NK-92 (cell line): ENCODE results near the gene GRIP1.

ENCODE experiments used
- DNase-seq: peaks from one replicate; lab custom pipeline; 2025; ENCODE audit not compliant: unreplicated experiment; lab: John Stamatoyannopoulos, UW

Gene GRIP1

DNA sequence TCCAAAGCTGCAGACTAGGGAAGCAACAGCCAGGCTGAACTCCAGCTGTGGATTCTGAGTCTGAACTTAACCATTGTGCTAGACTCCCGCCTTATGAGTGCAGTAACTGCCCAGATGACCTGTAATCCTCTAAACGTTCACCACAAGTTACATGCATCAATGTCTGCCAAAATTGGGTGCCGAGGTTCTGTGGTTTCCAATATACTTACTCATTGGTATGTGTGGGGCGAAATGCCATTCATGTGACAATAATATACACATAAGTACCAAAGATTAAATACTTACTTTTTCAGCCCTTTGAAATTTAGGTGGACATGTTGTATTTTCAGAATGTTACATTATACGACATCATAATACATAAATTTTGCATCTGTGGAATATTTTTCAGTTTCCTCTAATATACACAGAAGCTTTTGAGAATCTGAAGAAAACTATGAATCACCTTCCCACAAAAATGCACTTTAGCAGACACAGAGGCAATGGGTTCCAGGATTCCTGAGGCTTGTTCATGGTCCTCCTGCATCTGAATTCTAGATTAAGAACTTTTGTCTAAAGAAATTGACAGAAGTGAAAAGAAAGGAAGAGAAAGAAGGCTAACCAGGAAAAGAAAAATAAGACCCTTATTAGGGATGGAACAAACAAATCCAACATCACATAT is 31.7 kb downstream of the GRIP1 start:
- no peak for DNase-seq

DNA sequence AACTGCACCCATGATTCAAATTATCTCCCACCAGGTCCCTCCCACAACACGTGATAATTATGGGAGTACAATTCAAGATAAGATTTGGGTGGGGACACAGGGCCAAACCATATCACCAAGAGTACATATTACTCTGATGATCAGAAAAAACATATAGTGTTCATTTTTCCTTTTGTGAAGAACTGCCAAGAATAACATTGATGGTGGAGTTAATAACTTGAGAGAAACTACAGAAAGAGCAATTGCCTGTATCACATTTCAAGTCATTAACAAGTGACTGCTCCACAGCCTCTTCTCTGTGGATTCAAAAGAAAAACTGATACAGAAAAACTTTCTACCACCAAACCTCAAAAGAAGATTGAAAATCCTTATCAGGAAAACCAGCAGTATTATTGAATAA is 34.7 kb downstream of the GRIP1 start:
- DNase-seq = no peak

DNA sequence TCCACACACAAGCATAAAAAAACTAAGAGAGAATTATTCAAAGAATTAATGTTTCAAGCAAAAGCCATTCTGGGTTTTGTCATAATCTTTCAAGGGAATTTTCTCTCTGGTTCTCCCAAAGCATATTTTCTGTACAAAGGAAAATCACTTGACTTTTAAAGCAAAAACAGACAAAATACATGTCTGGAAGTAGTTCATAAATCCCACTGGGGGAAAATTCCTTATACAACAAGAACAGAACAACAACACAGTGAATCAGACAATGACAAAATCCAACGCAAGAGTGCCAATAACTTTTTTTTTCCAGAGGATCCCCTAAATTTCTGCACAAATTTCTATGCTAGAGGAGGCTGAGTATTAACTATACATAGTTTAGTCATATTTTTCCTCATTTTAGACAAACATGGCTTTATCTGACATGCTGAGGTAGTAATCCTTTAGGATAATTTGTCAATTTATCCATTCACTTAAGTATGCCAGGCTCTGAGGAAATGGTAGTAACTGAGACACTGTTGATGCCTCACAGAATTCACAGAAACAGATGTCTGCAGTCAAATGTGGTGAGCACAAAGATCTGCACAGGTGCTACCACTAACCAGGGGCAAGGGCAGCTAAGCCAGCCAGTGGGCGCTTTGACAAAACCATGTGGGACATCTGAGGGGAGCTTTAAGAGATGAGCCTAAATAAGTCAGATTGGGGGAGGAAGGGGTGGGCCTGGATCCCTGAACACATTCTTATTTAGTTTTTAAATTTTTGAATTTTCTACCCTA is 38.0 kb downstream of the GRIP1 start:
- DNase-seq = no peak

DNA sequence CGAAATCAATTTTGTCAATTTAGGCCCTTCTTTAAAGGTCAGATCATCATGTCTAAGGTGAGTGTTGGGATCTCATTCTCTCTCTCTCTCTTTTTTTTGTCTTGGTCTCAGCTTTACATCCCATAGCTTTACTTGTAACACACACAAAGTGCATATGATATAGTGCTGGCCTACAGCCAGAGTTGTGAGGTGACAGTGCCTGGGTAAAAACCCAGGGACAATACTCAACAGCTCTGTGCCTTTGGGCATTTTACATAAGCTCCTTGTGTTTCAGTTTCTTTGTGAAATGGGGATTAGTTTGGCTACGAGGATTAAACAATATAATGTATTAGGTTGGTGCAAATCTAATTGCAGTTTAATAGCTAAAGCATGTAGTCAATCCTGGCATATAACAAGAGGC is 40.2 kb downstream of the GRIP1 start:
- DNase-seq = no peak

DNA sequence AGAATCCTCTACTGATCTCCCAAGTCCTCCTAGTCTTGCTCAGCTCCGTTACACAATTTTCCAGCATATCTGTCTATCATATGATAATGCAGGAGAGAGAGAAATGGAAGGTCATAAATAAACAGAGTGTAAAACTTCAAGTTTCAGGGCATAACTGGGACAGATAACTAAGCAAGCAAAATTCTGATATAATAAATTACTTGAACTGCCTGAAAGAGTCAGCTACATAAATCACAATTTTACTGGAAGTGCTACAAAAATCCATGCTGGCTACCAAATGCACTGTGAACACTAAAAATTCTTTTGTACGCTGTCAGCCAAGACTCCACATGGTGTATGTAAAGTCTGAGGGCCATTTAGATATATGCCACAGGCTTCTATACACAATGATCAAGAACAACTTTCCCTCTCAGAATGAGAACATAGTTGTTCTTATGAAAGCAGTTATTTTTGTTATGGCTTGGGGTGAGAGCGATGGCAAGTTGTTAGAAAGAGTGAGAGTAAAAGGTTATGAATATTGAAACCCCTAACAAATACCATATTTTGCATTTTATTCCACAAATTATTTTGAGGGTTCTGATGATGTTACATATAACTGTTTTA is 41.1 kb downstream of the GRIP1 start:
- DNase-seq = no peak

DNA sequence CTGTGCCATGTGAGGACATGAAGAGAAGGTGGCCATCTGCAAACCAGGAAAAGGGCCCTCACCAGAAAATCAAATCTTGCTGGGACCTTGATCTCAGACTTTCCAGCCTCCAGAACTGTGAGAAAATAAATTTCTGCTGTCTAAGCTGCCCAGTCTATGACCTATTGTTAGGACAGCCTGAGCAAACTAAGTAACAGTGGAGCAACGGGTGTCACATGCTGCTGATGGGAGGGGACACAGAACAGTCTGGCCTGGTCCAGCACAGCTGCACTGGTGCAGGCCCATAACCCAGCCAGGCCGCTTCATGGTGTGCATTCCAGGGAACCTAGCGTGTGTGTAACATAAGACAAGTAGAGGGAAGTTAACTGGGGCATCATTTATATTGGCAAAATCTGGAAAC is 42.1 kb downstream of the GRIP1 start:
- no peak for DNase-seq

DNA sequence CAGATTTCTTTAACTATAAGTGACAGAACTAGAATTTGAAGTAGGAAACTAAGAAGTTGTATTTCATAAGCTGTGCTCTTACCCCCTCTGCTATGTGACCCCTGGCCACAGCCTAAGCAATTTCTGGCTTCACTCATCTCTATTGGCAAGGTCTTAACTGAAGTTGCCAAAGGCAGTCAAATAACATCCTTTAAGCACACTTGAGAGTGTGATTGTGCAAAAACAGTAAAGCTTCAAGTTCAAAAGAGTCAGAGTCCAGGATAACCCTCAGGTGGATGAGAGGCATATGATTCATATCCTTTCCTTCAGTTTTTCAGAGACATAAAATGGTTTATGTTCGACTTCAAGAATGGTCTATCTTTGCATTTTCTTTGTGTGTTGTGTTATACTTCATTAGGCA is 45.2 kb downstream of the GRIP1 start:
- no peak for DNase-seq

DNA sequence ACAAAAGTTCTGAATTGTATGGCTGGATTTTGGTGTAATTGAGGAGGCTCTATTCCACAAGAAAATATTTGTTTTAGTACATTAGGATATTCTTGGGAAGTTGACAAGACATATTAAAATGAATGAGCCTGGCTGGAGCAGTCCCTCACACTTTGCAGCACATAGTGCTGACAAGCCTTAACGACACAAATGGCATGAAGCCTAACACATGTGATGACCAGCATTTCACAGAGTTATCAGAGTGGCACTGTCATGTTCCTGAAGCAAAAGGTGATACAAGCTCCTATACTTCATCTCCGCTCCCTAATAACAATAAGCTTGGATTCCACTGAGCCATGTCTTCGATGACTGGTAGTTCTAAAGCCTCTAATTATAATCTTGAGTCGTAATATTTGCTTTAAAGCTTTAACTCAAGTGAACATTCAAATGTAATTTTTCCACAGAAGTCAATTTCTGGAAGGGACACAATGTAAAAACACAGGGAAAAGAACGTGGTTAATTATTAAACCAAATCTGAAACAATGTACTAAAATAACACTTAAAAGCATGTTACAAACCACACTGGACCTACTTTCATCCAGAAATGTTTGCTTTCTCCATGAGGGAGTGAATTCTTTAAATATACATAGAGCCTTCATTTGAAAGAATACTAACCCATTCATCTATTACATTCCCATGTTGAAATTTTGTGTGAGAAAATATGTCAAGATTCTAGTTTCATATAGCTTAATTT is 49.6 kb downstream of the GRIP1 start:
- no peak for DNase-seq

DNA sequence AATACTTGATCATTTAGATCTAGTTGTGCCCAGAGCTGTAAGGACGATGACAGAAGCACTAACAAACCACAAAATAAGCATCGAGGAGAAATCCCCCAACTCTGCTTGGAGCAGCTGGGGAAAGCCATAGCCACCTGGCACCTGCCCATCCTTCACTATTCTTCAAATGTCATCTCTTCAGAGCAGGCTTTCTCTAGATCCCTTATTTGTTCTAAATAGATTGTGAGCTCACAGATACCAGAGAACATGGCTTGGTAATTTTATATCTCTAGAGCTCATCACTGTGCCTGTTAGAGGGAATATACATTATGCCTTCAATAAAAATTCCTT is 50.9 kb downstream of the GRIP1 start:
- DNase-seq = no peak

DNA sequence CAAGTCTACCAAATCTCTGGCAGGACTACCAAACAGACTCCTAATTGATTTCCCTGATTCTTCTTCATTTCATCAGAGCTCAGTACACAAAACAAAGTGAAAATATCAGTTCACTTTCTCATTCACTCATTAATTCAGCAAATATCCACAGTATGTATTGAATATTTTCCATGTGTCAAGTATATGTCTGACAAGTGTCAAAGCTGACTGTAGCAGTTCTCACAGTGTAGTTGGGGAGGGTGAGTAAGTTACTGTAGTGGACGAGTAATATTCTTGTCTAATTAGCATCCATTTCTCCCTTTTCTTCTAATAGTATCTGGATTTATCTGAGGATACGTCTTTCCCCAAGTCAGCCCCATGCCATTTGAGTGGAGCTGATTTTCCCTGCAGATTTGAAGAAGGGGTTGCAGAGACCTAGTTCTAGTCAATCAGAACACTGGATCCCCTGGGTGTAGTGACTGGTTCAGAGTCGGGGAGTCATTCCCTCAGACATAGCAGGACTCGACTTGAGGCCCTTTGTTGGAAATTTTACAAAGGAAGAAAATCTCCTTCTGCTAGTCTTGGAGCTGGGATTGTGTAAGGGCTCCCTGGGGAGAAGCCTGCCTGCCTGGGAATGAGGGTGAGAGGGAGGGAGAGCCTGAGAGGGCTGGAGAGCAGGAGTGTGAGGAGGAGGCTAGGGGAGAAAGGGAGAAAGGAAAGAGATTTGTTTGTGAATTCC is 51.4 kb downstream of the GRIP1 start:
- no peak for DNase-seq

DNA sequence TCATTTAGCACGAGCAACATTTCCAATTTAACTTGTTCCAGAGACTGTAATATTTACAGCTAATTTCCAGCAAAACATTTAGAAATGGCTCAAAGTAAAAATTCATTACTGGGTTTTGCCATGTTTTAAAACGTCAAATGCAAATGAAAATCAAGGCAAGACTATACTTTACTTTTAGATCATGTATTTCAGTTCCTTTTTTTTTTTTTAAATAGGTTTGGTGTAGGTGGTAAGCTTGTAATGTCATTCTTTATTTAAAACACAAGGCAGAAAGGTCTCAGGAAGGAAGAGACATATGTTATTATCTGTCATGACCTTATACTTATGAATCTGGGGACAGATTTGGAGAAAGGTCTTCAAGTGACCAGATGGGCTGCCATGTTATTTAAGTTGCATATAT is 54.1 kb downstream of the GRIP1 start:
- no peak for DNase-seq

DNA sequence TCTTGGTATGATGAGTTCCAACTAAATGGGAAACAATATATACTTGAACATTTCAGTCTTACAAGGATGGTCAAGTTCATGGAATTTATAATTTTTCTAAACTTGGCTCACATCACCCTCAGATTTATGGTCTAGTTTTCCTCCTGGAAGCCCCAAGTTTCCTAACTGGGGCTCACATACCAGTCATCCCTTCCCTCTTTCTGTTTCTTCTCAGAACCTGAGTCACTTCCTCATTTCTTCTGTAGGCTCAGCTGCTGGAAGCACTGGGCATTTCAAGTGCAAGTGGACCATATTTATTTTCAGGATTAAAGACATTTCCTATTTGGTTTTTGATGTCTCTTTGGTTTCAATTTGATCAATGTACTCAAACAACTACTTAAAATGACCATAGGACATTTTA is 55.4 kb downstream of the GRIP1 start:
- no peak for DNase-seq

DNA sequence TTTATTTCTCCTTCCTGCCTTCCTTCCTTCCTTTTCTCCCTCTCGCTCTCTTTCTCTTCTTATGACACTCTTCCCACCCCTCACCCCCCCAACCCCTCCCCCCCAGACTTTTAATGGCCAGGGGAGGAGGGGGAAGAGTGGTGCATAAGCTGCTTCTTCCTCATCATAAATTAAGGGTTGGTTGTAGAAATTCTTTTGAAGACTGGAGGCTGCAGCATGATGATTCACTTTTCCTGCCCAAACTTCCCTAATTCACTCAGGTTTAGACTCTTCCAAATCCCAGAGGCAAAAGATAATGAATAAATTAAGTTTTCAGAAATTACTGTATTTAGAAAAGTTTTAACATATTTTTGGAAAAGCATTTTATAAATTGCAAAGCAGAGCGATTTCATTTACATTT is 58.2 kb downstream of the GRIP1 start:
- no peak for DNase-seq

DNA sequence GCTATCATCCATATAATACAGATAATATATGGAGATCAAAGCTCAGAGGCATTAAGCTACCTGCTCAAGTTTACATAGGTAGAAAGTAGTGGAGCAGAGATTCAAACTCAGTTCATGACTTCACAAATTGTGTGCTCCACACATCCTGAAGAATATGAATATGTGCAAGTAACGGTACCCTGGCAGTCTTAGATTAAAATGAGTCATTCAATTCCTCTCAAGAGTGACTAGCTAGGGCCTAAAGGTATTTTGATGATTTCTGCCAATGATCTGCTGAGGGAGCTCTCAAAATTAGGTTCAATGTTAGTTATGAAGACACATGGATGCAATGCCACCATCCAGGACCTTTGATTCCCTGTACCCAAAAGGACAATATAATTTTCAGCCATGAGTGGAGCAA is 58.9 kb downstream of the GRIP1 start:
- DNase-seq = no peak

DNA sequence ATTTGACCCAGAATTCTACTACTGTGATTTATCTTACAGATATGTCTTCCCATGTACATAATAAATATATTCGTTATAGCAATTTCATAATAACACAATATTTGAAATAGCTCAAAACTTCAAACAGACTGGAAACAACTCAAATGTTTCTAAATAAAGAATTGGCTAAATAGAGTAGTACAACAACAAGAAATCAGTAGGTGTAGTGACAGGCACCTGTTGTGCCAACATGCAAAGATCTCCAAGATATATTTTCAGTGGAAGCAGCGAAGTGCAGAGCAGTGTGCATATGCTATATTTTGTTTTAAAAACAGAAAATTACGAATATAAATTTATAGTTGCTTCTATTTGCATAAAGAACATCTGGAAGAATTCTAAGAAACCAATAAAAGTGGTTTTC is 60.9 kb downstream of the GRIP1 start:
- no peak for DNase-seq

DNA sequence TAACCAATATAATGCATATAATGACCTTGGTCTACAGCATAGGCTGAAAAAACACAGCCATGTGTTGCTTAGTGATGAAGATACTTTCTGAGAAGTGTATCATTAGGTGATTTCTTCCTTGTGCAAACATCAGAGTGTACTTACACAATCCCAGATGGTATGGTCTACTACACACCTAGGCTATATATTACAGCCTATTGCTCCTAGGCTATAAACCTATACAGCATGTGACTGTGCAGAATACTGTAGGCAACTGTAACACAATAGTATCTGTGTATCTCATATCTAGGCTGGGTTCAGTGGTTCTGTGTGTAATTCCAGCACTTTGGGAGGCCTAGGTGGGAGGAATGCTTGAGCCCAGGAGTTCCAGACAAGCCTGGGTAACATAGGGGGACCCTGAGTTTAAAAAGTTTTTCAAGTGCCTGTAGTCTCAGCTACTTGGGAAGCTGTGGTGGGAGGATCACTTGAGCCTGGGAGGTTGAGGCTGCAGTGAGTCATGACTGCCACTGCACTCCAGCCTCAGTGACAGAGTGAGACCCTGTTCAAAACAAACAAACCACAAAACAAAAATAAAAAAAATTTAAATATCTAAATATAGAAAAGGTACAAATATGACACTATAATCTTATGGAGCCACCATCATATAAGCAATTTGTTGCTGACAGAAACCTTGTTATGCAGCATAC is 66.6 kb downstream of the GRIP1 start:
- DNase-seq = no peak

DNA sequence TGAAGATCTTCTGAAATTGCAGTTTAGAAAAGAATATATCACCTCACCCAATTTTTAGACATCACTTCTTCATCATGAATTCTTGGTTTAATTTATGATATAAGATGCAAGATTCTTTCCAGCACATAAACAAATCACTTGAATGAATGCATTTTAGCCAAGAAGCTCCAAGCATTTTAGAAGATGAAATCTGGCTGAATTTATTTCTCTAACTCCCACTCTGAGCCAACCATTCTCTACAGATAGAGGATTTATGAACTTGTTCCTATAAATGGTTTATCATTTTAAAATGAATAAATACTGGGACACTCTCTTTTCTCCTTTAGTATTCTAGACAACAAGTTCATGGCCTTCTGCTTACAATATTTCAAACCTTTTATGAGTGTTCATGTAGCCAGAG is 71.7 kb downstream of the GRIP1 start:
- DNase-seq = no peak

DNA sequence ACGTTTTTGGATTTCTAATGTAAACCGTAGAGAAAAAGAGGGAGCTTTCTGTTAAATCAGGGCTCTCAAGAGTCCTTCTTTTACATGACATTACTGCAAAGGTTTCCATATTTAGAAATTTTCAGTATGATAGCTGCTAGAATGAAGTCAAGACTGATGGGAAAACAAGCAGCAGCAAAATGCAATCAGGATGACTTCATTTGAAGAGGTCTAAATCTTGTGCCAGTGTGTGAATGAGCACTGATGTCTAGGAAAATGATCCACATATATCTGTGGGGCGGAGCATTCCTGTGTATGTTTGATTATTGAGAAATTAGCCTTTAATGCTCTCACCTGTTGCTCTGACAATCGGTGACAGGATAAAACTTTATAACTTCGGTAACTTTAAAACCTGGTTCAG is 73.6 kb downstream of the GRIP1 start:
- DNase-seq = no peak

DNA sequence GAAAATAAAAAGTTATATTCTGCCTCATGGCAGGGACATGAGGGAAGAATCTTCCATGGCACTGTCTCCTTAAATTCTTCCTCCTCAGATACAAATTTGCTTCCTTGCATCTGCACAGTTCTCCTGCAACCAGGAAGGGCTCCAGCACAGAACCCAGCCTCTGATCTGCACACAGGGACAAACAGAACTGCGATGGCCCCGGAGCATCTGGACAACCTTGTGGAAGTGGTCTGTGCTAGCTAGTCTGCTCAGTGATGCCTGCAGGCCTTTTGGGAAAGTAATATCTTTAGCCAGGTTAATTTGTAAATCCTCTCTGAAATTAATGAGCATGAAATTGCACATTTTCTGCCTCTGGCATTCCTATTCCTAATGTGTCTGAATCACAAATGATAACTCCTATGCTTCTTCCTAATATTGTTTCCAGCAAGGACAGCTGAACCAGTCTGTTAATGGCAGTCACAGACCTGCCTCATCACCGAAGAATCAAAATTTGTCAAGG is 74.8 kb downstream of the GRIP1 start:
- no peak for DNase-seq

DNA sequence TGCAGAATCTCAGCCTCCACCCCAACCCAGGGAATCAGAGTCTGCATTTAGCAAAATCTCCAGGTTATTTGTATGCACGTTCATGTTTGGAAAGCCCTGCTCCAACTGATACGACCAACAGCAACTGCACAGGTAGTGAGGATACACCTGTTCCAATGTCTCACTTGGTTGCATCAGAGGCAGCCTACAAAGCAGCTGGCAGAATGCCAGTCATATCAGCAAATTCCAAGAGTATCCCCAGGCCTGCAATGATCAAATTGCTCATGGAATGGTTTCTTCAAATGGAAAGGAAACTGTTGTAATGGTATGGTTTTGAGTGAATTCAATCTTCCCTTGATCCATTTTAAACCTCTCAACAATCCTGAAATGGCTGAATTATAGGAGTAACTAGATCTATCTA is 75.4 kb downstream of the GRIP1 start:
- no peak for DNase-seq
